Fibroblast of skin of abdomen (primary cell): ENCODE data around the gene FER1L5.

Experiments
- DNase-seq: peaks from one replicate; pipeline ENCODE4 v3.0.0-alpha.2; 2013

FER1L5 gene

DNA sequence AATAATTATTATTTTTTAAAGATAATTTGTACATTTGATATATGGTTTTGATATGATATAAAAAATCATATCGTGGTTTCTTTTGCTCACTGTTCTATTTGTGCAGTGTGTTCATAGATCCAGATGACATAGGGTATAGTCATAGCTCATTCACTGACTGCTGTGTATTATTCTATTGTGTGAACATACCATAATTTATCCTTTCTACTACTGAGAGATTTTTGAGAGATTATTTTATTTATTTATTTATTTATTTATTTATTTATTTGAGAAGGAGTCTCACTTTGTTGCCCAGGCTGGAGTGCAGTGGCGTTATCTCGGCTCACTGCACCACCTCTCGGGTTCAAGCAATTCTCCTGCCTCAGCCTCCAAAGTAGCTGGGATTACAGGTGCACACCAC is 39.0 kb downstream of the FER1L5 start:
- no peak for DNase-seq

DNA sequence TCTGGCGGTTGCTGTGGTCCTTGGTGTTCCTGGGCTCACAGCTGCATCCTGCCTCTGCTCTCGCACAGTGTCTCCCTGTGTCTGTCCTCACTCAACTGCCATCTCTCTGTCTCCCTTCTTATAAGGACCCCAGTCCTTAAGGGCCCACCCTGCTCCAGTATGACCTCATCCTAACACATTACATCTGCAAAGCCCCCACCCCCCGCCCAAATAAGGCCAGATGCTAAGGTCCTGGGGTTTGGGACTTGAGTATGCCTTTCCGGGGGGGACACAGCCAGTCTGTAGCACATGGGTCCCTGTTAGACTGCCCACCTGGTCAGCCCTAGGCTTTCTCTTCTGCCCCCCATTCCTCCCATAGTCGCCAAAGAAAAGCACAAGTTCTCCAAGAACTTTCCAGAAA is 40.7 kb downstream of the FER1L5 start:
- no peak for DNase-seq

DNA sequence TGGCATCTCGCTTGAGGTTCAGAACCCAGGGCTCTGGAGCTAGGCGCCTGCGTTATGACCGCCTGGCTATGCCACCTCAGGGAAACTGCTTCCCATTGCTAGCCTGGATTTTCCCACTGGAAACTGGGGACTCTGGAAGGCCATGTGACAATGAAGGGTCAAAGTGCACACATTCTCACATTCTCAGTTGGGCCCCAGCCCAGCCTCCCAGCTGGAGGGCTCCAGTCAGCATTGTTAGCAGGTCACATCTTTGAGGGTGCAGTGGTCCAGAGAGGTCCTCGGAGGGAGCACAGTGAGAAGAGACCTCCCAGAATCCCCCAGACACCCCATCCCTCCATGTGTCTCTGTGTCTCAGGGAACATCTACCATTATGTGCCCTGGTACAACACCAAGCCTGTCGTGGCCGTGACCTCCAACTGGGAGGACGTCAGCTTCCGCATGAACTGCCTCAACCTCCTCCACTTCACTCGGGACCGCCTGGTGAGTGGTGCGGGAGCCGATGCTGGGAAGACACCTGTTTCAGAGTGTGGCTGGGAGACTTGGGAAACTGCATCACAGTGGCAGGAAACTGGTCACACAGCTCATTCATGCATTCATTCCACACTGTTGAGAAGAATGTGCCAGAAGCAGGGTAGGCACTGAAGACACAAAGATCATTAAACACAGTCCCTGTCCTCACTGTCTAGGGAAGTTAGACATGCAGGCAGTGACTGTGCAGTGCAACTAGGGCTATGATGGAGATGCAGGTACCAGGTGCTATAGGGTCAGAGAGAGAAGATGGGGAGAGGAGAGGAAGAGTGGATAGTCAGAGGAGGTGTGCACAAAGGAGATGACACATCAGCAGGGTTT is 41.6 kb downstream of the FER1L5 start:
- DNase-seq: no peak

DNA sequence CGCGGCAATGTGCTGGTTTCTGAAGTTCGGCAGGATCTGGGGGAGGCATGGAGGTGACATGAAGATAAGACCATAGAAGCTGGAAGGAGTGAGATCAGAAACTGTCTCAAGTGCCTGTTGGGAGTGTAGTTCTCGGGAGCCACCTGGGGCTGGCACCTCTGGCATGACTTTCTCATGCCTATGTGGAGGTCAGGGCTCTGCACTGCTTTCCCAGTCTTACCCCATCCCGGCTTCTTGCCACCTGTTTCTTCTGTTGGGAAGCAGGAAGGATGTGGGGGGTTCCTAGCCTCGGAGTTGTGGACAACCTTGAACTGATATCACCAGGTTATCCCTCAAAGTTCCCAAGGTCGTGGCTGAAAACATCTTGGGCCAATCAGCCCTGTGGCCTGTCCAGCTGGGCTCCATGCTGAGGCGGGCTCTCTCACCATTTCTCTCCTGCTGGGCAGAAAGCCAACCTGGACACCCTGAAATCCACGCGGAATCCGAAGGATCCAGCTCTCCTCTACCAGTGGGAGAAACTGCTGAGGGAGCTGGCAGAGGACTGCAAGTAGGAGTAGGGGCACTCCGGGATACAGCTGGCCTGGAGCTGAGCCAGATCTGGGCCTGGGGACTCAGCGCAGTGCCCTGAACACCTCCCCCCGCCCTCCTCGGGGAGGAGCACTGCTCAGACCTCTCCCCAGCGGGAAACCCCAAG is 42.5 kb downstream of the FER1L5 start:
- no peak for DNase-seq

DNA sequence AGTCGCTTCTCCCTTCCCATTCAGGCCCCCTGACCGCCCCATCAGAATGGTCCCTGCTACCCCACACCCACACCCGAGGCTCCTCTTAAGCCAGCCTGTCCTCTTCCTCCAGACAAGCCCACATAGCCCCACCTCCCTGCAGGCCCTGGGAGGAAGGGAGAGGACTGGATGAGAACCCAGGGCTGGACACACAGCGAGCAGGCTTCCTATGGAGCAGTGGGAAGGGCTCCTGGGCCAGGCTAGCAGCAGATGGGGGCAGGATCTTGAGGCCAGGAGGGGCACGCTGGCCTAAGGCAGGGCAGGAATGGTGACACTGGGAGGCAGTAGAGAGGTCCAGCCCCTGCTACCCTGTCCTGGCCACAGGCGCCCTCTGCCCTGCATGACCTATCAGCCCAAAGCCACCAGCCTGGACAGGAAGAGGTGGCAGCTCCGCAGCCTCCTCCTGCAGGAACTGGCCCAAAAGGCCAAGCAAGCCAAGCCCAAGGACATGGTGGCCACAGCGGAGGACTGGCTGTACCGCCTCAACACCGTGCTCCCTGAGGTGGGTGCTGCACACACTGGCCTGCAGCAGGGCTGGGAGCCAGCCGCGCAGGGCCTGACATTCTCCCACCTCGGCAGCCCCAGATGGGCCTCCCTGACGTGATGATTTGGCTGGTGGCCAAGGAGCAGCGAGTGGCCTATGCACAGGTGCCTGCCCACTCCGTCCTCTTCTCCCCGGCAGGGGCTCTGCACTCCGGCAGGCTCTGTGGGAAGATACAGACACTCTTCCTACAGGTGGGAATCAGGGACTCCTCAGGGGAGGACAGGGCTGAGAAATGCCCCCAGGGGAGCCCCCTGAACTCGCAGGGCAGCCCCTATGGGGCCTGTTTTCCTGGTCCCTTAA is 43.3 kb downstream of the FER1L5 start:
- DNase-seq: peak; percentile 6

DNA sequence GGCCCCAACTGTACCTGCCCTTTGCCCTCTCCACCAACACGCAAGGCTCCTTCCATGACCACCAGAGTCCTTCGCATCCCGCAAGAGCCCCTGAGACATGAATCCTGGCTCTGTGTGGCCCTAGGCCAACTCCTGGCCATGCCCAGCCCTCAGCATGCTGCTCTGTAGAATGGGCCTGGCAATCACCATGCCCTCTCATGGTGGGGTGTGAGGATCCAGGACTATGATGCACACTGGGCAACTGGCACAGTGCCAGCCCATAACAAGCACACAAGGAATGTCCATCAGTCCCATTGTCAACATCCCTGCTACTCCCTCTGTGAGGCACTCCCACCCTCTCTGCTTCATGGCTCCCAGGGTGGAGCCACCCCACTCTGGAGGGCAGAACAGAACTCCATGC is 44.7 kb downstream of the FER1L5 start:
- DNase-seq: no peak

DNA sequence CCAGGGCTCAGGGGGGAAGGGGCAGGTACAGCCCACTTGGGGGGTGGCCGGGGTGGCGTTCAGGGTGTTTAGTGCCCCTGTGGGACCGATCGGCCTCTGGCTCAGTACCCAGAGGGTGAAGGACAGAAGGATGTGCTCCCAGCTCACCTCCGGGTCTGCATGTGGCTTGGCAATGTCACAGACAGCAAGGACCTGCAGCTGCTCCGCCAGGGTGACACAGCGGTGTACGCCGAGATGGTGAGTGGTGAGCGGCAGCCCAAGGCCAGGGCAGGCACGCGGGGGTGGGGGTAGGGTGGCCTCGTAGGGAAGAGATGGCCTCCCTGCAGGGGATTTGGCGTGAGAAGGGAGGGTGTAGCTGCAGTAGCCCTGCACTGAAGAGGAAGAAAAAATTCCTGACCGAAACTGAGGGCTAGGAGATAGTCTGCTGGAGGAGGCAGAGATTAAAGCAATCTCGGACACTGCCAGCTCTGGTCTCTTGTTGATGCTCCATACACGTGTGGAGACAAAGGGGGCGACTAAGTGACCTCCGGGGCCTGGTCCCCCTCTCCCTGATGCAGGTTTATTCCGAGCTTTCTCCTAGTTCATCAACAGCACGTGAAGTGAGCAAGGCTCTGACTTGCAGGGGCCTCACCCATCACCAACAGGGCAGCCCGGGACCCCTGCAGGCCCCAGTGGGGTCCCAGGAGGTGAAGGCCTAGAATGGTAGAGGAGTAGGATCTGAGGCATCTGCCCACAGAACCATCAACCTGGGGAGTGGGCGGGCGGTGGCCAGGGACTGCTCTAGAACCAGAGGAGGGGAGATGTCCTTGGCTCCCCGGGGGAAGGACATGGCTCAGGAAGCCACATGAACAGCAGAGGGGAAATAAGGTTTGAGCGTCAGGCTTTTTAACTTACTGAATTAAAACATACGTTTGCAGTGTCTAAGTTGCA is 45.4 kb downstream of the FER1L5 start:
- no peak for DNase-seq

DNA sequence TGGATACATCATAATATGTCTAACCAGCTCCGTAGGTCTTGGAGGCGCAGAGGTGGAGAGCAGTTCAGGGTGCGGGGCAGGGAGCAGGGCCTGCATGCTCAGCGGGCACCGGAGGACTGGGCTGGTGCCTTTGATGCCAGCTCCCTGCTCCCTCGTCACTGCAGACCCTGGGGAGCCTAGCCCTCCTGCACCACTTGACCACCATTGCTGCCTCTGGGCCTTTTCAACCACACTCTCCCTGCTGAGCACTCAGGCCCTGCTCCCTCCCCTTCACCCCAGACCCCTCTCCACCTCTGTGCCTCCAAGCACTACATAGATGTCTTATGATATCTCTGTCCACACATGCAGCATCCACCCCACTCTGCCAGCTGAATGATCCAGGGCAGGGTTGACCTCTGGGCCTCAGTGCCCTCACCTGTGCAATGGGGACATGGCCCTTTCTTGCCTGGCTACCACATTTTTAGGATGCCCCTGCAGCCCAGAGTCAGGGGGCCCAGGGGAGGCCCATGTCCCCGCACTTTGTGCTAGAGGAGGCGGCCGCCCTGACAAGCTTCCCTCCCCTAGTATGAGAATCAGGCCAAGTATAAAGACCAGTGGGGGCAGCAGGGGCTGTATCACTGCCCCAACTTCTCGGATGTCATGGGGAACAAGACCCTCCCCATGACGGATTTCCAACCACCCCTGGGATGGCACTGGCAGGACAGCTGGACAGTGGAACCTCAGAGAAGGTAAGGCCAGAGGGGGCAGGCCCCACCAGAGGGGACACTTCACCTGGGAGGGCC is 46.3 kb downstream of the FER1L5 start:
- no peak for DNase-seq

DNA sequence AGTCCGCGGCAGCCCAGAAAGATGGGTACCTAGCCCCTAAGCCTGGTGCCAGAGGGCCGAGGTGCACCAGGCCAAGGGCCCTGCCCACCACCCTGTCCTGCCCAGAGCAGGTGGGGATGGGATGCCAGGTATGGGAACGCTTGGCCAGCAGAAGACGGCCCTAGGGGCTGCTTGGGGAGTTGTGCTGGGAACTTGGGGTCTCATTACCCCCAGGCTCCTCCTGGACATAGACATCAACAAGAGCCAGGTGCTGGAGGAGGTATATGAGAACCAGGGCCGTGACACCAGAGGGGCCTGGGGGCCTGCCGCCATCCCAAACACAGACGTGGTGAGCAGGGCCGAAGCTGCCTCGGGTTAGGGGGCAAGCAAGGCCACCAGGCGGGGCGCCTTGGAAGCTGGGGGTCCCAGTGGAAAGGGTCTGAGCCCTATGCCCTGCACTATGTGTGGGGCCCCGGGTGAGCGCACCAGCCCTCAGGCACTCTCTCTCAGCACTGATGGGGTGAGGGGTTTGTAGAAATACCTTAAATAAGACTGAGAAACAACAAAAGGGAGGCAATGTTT is 46.9 kb downstream of the FER1L5 start:
- no peak for DNase-seq

DNA sequence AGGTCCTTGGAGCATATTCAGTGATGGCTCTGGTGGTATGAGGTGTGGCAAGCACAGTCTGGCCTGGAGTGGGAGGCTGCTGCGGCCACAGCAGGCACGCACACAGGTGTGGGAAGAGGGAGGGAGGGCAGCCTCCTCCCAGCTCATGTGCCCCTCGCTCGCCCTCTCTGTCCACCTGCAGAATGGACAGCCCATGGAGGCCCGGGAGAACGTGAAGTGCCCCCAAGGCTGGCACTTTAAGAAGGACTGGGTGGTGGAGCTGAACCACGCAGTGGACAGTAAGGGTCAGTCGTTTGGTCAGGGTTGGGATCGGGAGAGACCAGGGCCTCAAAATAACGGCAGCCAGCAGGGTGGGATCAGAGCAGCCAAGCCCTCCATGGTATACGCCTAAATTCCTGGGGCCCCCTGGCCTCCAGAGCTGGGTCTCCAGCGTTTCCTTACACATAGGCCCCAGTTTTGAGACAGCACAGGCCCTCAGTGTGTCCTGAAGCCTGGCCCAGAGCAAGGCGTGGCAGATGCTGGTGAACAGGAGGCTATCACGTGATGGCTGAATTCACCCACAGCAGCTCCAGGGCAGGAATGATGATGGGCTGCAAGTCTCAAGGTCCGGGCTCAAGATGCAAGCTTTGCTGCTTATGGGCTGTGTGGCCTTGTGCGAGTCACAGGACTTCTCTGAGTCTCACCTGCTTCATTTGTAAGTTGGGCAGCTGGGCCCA is 47.9 kb downstream of the FER1L5 start:
- no peak for DNase-seq

DNA sequence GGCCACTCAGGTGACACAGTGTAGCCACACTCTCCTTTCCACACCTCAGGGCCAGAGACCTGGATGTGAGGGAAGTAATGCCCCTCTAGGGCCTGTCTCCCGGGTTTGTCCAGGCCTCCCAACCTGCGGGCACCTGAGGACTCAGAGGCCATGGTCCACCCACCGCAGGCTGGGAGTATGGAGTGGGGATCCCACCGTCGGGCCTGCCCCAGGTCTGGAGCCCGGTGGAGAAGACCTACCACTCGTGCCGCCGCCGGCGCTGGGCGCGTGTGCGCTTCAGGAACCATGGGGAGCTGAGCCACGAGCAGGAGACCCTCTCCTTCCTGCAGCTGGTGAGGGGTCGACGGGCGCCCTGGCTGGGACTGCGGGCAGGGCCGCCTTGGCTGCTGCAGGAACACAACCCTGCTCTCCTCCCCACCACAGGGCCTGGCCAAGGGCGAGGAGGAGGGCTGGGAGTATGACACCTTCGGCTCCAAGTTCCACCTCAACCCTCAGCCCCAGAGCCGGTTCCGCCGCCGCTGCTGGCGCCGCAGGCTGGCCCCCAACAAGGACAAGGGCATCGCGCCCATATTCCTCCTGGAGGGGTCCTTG is 48.6 kb downstream of the FER1L5 start:
- no peak for DNase-seq

DNA sequence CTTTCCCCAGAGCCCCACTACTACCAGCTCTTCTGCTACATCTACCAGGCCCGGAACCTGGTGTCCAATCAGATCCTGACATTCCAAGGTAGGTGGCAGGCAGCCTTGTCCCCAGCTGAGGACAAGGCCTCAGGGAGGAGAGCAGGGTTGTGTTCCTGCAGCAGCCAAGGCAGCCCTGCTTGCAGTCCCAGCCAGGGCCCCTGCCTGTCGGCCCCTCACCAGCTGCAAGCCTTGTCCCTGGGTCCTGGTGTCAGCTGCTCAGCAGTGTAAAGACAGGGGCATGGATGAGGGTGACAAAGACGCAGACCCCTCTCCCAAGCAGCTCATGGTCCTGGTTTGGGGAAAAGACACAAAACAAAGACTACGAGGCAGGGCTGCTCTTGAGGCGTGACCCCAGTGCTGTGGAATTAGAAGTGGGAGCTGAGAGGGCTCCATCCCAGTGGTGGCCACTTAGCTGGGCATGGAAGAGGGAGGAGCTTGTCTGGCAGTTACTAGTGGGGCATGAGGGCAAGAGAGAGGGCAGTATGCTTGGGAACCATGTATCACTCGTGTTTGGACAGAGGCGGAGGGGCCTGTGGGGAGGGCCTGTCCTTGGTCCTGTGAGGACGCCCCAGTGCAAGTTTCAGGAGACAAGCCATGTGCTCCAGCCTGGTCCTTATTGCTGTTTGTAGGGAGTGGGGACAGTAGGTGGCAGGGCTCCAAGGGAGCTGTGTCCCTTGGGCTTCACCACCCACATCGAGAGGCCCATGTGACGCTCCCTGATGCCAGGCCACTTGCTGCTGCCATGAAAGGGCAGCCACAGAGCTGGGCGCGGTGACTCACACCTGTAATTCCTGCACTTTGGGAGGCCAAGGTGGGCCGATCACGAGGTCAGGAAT is 49.8 kb downstream of the FER1L5 start:
- DNase-seq: no peak

DNA sequence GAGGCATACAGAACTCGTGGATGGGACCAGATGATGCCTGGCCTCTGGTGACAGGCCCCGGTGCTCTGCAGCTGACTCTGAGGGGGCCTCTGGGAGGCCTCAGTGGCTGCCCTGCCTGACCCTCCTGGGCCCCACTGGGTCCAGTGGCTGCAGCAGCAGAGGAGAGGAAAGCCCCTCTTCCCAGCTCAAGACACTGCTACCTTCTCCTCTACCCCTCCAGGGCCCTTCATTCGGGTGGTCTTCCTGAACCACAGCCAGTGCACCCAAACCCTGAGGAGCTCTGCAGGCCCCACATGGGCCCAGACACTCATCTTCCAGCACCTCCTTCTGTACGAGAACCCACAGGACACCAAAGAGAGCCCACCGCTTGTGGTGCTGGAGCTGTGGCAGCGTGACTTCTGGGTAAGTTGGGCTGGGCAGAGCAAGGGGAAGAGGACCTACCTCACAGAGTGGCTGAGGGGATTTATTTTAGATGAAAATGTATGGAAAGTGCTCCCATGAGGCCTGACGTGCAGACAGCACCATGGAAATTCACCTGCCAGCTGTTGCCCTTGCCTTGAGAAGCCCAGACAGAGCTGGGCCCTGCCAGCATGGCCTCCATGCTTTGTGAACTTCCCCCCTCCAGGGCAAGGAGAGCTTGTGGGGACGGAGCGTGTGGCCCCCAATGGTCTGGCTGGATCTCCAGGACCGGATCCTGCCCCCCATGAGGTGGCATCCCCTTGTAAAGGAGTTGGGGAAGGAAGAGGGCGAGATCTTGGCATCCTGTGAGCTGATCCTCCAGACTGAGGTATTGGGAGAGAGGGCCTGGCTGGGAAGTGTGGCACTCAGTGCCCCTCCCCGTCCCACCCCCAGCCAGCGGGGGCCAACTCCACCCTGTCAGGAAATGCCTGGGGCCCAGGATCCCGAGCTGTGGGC is 51.0 kb downstream of the FER1L5 start:
- DNase-seq: no peak

DNA sequence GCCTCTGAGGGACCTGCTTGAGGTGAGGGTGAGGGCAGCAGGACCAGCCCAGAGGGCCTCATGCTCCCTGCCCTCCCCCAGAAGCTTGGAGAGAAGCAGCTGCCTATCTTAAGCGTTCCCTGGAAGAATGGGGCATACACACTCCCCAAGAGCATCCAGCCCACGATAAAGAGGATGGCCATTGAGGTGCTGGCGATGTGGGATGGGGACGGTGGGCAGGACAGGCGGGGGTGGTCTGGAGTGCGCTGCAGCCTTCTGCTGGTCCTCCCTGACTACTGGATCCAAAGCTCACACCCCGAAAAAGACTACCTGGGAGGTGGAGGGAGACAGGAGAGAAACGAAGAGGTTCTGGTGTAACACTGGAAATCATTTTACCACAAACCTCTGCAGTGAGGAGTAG is 51.7 kb downstream of the FER1L5 start:
- DNase-seq: no peak

DNA sequence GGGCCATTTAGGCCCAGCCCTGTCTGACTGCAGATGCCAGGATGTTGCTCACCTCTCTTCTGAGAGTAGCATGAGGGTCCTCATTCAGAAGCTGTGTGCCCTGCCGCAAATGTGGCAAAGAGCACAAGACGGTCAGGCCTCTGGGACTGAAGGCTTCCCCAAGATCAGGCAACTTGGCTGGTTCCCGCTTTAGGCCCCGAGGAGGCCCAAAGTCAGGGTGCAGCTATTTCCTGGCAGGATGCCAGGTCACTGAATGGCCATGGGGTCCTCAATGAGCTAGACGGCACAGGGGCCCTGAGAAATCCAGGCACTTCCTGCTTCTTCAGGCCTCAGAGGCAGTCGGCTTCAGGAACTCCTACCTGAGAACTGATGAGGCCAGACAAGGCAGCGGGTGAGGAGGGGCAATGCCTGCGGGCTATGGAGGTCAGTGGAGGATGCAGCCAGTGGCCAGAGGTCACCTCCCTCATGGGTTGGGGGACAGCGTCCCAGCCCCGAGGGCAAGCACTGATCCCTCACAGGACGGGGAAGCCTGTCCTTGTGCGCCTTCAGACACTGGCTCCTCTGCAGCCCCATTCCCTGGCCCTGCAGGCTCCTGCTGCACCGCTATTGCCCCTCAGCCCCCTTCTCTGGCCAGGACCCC is 52.4 kb downstream of the FER1L5 start:
- no peak for DNase-seq

DNA sequence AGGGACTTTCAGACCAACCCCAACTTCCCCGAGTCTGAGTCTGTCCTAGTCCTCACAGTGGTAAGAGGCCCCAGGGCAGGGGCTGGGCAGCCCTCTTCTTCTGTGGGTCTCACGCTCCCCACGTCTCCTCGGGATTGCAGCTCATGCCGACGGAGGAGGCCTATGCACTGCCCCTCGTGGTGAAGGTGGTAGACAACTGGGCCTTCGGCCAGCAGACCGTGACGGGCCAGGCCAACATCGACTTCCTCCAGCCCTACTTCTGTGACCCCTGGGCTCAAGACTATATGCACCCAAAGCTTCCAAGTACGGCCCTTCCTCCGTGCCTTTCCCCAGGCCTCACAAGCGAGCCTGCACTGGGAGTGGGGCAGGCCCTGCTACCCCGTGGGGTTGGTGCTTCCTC is 53.0 kb downstream of the FER1L5 start:
- no peak for DNase-seq

DNA sequence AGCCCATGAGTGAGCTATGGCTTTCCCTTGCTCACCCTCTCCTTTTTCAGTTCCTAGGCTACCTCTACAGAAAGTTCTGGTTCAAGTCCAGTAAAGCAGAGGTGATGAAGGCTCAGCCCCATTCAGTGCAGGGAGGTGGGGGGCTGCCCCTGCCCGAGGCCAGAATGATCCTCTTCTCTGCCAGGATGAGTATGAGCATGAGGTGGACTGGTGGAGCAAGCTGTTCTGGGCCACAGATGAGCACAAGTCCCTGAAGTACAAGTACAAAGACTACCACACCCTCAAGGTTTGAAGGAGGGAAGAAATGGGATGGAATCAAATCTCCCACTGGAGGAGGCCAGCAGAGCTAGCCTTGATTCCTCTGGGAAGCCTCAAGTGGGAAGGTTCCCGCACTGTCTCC is 54.9 kb downstream of the FER1L5 start:
- DNase-seq: no peak
